OCI-LY1 (cell line): ENCODE measurements around the gene GPR39.

Experiments
- H2AFZ ChIP-seq: fragments of 200-600 bp; sonication (generic), shearing (Covaris generic); 2 replicates; pipeline ENCODE4 v1.6.0; 2014; ENCODE audit warnings: antibody characterized with exemption, mild to moderate bottlenecking, low read length
- H3F3A ChIP-seq: fragments of 200-600 bp; sonication (generic), shearing (Covaris generic); 2 replicates; pipeline ENCODE4 v1.6.0; 2014; ENCODE audit warnings: mild to moderate bottlenecking, antibody characterized with exemption, low read length, moderate library complexity; ENCODE audit not compliant: insufficient read depth
- H3K27ac ChIP-seq: fragments of 200-600 bp; sonication (generic); 2 replicates; pipeline ENCODE4 v1.5.1; 2014; ENCODE audit warnings: low read length, mixed run types, mild to moderate bottlenecking, low read depth; ENCODE audit not compliant: poor library complexity, severe bottlenecking
- H3K27me3 ChIP-seq: fragments of 200-600 bp; sonication (generic); 2 replicates; pipeline ENCODE4 v1.6.0; 2014; ENCODE audit warnings: antibody characterized with exemption, mild to moderate bottlenecking, low read length, moderate library complexity; ENCODE audit not compliant: insufficient read depth
- H3K36me3 ChIP-seq: fragments of 200-600 bp; sonication (generic); 2 replicates; pipeline ENCODE4 v1.6.1; 2014; ENCODE audit warnings: mild to moderate bottlenecking, antibody characterized with exemption, low read length, moderate library complexity, mixed read lengths; ENCODE audit not compliant: insufficient read depth
- H3K4me1 ChIP-seq: fragments of 200-600 bp; sonication (generic); 2 replicates; pipeline ENCODE4 v1.5.1; 2014; ENCODE audit warnings: mild to moderate bottlenecking, low read length, moderate library complexity; ENCODE audit not compliant: insufficient read depth, severe bottlenecking
- H3K4me2 ChIP-seq: fragments of 200-600 bp; sonication (generic), shearing (Covaris generic); 2 replicates; pipeline ENCODE4 v1.6.1; 2014; ENCODE audit warnings: low read length
- H3K4me3 ChIP-seq: fragments of 200-600 bp; sonication (generic); 2 replicates; pipeline ENCODE4 v1.5.1; 2014; ENCODE audit warnings: low read length, low read depth, mild to moderate bottlenecking, mixed read lengths; ENCODE audit not compliant: poor library complexity, severe bottlenecking
- H3K79me2 ChIP-seq: fragments of 200-600 bp; shearing (Covaris generic); 2 replicates; pipeline ENCODE4 v1.6.1; 2016; ENCODE audit warnings: mixed run types, low read length, mixed read lengths; ENCODE audit not compliant: insufficient read depth
- H3K9ac ChIP-seq: fragments of 200-600 bp; sonication (generic), shearing (Covaris generic); 2 replicates; pipeline ENCODE4 v1.6.1; 2014; ENCODE audit warnings: mild to moderate bottlenecking, low read length, mixed read lengths
- H3K9me2 ChIP-seq: fragments of 200-600 bp; sonication (generic), shearing (Covaris generic); 2 replicates; pipeline ENCODE4 v1.6.1; 2014; ENCODE audit warnings: low read depth, mild to moderate bottlenecking, low read length, mixed read lengths
- H3K9me3 ChIP-seq: fragments of 200-600 bp; shearing (Covaris generic); 2 replicates; pipeline ENCODE4 v1.6.1; 2014; ENCODE audit warnings: low read length, mixed read lengths
- H4K20me1 ChIP-seq: fragments of 200-600 bp; sonication (generic), shearing (Covaris generic); 2 replicates; pipeline ENCODE4 v1.6.0; 2016; ENCODE audit warnings: mild to moderate bottlenecking, low read length; ENCODE audit not compliant: insufficient read depth
- CTCF ChIP-seq: fragments of 200-600 bp; sonication (generic), shearing (Covaris generic); IDR thresholded peaks from 2 replicates; pipeline ENCODE4 v1.5.1; 2017; ENCODE audit warnings: mild to moderate bottlenecking, antibody characterized with exemption, low read length, moderate library complexity, mixed read lengths
- EZH2 ChIP-seq: fragments of 200-600 bp; sonication (generic), shearing (Covaris generic); IDR thresholded peaks from 2 replicates; pipeline ENCODE4 v1.8.0; 2017; ENCODE audit warnings: borderline replicate concordance, mixed run types, mild to moderate bottlenecking, antibody characterized with exemption, low read length, moderate library complexity, mixed read lengths

The GPR39 gene

GRCh38 chr2:132669908-132670495 lies 253.4 kb downstream of the GPR39 start, which contains the start of gene LYPD1:
TSS of gene LYPD1 (minus strand) at chr2:132670205. CDS start at chr2:132669932, 273 bp downstream.
- no peak within 1 kb of the TSS for H3K9ac ChIP-seq
- no peaks in the 10 kb centered on the region for H3K79me2 ChIP-seq
- TF ChIP-seq EZH2 (no peak), CTCF (no peak)
- no peaks in the 10 kb centered on the region for H3K9me2 ChIP-seq
- H4K20me1 ChIP-seq, result no peaks in the 10 kb centered on the region
- H3K27me3 ChIP-seq, result no peaks in the 10 kb centered on the region
- no peak within 1 kb of the TSS for H3K27ac ChIP-seq
- no peak within 1 kb of the TSS for H3K4me3 ChIP-seq
- no peaks in the 10 kb centered on the region for H3K36me3 ChIP-seq
- H2AFZ ChIP-seq, result no peak within 1 kb of the TSS
- H3F3A ChIP-seq, result no peaks in the 10 kb centered on the region
- no peaks in the 10 kb centered on the region for H3K9me3 ChIP-seq
- no peaks in the 10 kb centered on the region for H3K4me1 ChIP-seq
- no peak within 1 kb of the TSS for H3K4me2 ChIP-seq

DNA sequence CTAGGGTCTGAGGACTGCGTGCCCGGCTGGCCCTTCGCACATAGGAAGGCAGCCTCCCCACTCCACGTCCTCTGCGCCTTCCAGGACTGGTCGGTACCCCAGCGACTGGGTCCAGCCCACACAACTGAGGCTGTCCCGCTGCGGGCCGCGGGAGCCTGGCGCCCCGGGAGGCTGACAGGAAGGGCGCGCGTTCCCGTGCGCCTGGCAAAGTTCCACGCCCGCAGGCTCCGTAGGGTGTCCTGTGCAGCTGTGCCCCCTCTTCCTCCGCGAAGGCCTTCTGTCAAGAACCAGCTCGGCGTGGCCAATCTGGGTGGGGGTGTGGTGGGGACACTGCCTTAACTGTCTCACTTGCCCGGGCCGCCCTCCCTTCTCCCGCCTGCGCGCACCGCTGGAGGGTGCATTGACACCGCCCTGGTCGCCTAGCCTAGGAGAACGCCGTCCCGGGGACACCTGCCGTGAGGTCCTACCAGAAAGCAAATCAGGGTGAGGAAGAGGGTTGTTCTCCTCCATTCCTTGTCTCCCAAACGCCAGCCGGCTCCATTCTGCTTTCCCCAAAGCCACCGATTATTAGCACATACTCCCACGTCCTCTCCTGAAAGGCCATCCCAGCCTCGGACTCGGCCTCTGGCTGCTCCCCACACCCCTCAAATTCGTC lies 254.0 kb downstream of the GPR39 start:
- TF ChIP-seq EZH2 (no peak), CTCF (no peak)
- Histone ChIP-seq H2AFZ (no peak overlapping the region), H3K4me1 (no peaks in the 10 kb centered on the region), H3K9me3 (no peaks in the 10 kb centered on the region), H3K27ac (no peak overlapping the region), H3K79me2 (no peaks in the 10 kb centered on the region), H3K4me2 (no peak overlapping the region), H3K9ac (no peak overlapping the region), H3K27me3 (no peaks in the 10 kb centered on the region), H3K9me2 (no peaks in the 10 kb centered on the region), H3K36me3 (no peaks in the 10 kb centered on the region), H3F3A (no peaks in the 10 kb centered on the region), H4K20me1 (no peaks in the 10 kb centered on the region), H3K4me3 (no peak overlapping the region)

DNA sequence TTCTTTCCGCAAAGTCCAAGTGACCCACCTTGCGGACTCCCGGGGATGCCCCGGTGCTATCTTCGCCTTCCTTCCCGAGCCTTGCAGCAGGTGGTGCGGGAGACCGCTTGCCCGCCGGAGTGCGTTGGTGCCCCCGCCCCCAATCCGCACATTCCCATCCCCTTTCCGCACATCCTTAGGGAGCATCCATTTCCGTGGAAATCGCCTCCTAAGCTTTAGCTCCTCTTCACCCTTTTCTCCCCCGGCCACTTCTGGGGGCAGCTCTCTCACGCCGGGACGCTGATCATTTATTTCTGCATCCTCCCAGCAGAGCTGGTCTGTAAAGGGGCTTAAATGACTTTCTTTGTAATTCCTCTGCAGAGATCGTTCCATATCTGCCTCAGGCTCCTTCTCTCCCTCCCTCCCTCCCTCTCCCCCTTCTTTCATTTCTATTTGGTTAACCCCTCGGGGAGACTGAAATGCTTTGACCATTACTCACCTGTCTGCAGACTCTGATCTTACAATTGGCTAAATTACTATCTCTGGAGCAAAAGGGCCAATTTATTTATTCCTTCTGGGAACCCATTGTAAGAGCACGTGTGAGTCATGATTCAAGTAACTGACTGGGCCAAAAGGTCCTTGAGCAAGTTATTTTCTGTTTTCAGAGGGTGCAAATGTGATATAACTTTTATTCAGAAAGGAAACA lies 254.7 kb downstream of the GPR39 start:
- no peaks in the 10 kb centered on the region for H3K27me3 ChIP-seq
- H2AFZ ChIP-seq, result no peak overlapping the region
- H3K4me1 ChIP-seq, result no peaks in the 10 kb centered on the region
- H3K9me3 ChIP-seq, result no peaks in the 10 kb centered on the region
- no peaks in the 10 kb centered on the region for H3F3A ChIP-seq
- H3K4me2 ChIP-seq, result no peak overlapping the region
- no peaks in the 10 kb centered on the region for H3K36me3 ChIP-seq
- H3K9ac ChIP-seq, result no peak overlapping the region
- H4K20me1 ChIP-seq, result no peaks in the 10 kb centered on the region
- no peak for TF ChIP-seq CTCF
- H3K79me2 ChIP-seq, result no peaks in the 10 kb centered on the region
- H3K27ac ChIP-seq, result no peak overlapping the region
- H3K4me3 ChIP-seq, result no peak overlapping the region
- no peaks in the 10 kb centered on the region for H3K9me2 ChIP-seq
